Superior temporal gyrus (tissue), 1 donor: Measurements from ENCODE around the gene ZNF500.

ENCODE experiments used
- DNase-seq: peaks from one replicate; pipeline ENCODE4 v3.0.0-alpha.2; 2016; ENCODE audit errors: extremely low spot score

Gene ZNF500

GRCh38 chr16:4704913-4705312 lies 62.0 kb downstream of the ZNF500 start:
- DNase-seq, result no peak

DNA sequence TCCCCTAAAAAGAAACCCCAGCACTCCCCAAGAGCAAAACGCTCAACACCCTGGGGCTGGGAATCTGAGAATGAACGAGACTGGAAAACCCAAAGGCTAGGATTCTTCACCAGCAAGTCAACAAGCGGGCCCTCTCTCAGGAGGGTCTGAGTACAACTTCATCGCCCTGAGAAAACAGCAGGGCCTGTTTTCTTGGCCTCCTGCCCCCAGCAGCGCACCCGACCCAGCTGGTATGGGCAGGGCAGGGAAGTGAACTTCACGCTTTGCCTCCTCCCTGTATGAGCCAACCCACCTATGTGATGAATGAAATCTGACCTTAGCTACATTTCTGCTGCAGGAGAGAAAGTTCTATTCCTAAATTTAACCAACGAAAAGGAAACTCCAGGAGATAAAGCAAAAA lies 62.5 kb downstream of the ZNF500 start:
- DNase-seq, result no peak

DNA sequence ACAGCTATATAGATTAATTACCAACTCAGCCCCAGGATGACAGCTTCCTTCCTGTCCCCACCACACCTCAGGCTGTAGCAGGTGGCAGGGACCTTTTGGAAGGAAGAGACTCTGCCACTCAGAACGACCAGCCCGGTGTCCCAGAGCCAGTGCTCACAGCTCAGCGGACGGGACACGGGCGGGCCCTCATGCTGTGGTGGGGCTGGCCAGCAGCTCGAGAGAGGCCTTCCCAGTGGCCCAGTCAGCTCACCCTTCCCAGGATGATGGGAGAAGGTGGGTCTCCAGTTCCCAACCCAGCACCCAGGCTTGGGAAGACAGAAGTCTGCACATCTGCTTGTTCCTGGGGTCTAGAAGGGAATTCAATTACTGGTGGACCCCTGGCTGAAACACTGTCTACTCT lies 63.1 kb downstream of the ZNF500 start:
- no peak for DNase-seq

GRCh38 chr16:4702466-4702808 lies 64.5 kb downstream of the ZNF500 start:
- DNase-seq, result no peak

GRCh38 chr16:4701791-4702465 lies 65.0 kb downstream of the ZNF500 start:
- DNase-seq, result no peak

DNA sequence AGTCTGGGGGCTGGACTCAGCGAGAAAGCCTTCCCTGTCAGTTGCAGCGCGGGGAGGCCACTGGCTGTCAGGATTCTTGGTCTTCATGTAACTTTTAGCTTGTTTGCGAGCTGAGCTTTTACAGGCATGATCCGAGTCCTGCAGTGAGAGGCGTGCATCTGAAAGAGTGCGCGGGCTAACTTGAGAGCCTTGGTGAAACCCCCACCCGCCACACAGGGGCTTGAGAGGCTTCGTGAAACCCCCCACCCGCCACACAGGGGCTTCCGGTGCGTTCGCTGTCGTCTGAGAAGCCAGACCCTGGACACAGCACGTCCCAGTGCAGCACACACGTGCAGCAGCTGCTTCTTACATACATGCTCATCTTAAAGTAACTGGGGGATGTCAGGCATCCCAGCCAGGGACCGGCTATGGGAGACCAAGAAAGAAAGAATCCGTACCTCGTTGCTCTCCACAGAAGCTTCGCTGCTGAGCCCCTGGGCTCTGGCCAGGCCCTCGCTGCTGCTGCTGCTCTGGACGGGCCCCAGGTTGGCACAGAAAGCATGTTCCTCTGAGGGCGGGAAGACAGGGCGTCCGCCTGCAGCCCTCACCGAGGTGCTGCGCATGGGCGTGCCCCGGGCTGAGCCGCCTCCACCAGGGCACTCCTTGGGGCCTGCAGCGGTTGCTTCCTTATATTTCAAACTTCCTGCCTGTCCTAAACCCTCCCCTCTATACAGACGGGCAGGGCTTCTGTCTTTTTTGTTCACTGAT lies 65.8 kb downstream of the ZNF500 start:
- no peak for DNase-seq

GRCh38 chr16:4700380-4700996 lies 66.5 kb downstream of the ZNF500 start:
- no peak for DNase-seq

DNA sequence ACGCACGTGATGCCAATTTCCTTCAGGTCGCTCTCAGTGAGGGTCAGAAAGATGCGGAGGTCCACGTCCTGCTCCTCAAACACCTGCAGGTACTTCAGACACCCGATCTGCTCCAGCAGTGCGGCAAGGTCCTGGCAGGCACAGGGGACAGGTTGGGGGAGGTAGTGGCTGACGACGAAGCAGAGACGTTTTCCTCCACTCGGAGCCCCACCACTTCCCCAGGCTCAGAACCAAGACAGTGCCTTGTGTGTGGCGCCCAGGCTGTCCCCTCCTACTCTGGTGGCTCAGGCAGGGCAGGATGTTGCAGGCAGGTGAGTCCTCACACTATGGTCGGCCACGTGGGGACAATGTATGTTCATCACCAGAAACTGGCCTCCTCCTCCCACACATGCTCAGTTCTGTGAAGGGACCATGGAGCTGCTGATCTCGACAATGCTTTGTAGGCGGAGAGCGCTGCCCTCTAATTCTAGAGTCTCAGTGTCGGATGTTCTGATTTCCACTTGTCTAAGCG lies 67.9 kb downstream of the ZNF500 start:
- no peak for DNase-seq

DNA sequence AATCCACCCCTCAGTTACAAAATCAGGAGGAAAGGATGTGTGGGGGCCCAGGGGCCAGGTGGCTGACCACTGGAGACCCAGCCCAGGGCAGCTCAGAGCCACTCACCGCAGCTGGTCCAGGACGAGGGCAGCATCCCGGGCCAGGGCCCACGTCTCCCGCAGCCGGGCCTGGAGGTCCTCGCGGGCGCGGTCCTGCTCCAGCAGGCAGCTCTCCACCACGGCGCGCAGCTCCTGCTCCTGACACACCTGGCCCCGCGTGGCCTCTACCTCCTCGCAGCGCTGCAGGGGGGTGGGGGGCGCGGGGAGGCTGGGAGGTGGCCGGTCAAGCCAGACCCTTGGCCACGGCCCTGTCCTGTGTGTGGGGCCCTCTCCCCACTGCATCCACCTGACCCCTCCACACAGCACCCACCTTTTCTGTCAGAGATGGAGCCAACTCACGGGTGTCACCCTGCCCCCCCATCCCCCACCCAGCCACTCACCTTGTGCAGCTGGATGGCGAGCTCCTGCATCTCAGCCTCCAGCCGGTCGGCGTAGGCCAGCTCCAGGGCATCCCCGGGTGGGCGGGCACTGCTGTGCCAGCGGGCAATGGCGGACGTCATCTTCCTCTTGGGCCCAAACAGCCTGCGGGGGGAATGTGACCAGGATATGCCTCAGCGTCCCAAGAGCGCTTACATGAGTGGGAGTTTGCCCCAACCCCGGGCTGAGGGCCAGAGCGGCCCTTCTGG lies 68.5 kb downstream of the ZNF500 start:
- DNase-seq, result no peak
